Cerebellar nuclear complex (tissue), 1 donor: Measurements from ENCODE around the gene EIF4E2.
"Not testable (repeated sequence)": the region's sequence is repeated elsewhere in the genome, so short reads cannot be mapped to it uniquely, and the experiment has no call there.

Source experiments
- DNase-seq, 2 experiments: peaks; one replicate each; lab custom pipeline; 2025; lab: John Stamatoyannopoulos, UW

EIF4E2 gene

DNA sequence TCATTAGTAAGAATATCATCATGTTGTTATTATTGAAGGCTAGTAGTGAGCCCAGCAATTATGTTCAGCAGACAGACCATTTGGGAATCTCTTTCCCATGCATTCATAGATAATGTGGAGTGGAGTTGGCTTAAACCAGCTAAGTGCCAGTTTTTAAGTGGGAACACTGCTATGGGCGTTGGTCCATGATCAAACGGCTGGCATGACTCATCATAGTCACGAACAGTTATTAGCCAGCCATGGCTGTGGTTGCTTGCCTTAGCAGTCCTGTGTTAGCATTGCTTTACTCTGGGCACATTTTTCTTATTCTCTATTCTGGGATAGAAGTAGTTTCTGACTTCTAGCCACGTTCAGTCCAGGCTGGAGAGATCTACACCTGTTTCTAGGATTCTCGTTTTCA, 17.7 kb downstream of the EIF4E2 start:
- no peak for DNase-seq

DNA sequence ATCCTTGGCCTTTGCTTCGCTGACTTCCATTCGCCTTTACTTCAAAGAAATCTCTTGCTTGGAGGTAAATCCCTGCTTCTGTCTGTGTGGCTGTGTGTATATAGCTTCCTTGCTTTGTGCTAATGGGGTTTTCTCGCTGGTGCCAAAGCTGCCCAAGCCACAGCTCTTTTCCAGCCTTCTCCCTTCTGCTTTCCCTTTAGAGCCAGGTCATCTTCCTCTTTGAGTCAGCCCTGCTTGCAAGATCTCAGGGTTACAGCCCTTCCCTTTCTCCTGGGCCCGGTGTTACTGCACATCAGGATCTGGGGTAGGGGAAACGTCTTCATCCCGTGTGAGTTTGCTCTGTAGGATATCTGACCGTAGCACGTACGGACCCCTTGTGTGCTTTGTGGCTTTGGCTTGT, 19.1 kb downstream of the EIF4E2 start:
- no peak for DNase-seq

DNA sequence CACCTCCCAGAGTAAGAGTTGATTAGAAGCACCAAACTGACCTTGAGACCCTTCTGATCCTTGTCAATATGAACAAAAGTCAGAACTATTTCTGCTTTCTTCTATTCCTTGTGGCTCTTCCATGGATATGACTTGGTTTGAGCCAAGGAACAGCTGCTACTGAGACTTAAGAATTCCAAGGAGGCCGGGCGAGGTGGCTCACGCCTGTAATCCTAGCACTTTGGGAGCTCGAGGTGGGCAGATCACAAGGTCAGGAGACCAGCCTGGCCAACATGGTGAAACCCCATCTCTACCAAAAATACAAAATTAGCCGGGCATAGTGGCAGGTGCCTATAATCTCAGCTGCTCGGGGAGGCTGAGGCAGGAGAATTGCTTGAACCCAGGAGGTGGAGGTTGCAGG, 20.0 kb downstream of the EIF4E2 start:
- not testable (repeated sequence) for DNase-seq

DNA sequence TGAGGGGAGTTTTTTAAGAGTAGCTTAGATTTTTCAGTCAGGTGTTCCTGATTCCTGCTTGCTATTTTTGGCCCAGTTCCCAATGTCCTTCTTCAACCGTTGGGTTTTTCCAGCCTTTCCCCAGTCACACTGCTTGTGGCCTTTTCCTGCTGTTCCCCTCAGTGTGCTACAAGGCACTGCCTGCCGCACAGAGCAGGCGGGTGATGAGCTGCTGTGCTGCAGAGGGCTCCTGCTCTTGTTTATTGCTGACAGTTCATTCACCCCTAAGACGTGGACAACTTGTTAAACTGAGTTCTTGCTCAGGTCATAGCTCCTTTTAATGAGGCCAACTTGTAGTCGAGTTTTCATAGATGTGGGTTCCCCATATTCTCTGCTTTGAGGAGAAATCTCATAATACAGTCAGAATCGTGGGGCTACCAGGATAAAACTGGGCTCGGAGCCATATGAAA, 20.6 kb downstream of the EIF4E2 start:
- DNase-seq = no peak

DNA sequence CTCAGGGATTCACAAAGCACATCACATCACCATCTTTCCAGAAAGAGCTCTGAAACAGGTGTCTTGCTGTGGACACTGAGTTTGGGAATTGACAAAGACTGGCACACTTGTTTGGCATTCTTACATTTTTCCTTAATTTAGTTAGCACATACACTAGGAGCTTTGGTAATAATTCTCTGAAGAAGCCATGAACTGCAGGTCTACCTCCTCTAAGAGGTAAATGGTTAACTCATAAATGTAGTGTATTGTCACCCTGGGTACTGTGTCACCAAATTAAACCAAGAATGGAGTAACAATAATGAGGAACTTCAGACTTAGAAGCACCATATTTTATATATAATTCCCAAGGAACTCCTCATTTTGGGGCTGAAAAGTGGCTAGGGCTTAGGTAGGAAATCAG, 22.6 kb downstream of the EIF4E2 start:
- DNase-seq = no peak

DNA sequence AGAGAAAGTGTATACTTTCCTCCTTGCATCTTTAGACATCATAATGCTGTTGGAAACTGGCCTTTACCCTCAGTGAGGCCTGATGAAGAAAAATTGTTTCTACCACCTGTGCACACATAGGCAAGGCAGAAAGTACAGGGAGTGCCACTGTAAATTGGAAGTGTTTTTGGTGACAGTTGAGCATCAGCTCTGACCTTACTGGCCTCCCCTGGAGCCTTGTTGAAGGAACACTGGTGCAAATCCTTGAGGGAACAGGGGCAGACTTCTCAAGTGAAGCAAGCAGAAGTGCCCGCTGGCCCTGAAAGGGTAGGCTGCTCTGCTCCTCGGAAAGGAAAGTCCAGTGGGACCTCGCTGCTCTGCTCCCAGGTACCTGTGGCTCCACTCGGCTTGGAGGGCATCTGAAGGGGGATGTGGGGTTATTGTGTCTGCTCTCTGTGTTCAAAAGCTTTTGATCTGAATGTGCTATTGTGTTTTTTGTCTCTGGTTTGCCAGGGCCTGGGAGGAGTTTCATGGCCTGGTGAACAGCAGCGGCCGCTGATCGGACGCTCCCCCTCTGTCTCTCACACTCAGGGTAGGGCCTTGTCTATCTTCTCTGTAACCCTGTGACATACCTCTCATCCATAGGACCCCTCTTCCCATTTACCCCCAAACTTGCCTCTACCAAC, 23.4 kb downstream of the EIF4E2 start:
- no peak for DNase-seq

DNA sequence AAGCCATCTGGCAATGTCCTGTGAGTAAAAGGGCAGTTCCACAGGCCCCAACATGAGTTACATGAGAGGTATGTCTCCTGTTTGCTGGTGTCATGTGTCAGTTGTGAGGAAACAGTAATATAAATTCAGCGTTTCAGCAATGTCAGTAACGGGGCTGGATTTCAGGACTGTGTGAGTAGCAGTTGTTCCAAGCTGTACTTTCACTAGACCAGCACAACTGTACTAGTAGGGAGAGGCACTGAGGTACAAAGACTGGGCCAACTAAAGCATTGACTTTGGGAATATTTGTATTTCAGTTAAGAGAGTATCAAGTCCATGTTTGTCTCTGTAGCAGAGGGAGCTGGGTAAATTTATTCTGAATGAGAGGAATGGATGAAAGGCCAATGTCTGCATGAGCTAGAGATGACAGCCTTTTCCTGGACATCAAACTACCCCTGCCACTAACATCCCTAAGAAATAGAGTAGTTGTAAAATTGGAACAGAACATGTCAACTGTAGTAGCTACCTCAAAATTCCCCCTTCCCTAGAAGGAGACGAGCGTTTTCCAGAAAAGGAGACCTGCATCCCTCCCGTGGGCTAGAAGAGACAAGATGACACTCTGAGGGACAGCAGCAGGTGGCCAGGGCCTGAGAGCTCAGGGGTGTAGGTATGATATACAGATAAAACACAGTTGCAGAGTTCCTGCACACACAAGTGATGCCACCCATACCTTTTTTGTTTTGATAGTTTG, 24.4 kb downstream of the EIF4E2 start:
- DNase-seq = no peak

DNA sequence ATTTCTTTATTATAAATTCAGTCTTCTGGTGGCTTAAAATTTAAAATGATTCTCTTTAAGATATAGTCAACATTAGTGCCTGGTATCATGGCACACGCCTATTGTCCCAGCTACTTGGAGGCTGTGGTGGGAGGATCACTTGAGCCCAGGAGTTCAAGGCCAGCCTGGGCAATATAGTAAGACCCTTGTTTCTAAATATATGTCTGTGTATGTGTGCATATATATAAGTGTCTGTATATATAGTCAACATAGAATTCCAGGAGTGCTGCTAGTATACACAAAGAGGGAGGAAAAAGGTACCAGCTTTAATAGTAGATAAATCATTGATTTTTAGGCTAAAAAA, 24.9 kb downstream of the EIF4E2 start:
- no peak for DNase-seq

DNA sequence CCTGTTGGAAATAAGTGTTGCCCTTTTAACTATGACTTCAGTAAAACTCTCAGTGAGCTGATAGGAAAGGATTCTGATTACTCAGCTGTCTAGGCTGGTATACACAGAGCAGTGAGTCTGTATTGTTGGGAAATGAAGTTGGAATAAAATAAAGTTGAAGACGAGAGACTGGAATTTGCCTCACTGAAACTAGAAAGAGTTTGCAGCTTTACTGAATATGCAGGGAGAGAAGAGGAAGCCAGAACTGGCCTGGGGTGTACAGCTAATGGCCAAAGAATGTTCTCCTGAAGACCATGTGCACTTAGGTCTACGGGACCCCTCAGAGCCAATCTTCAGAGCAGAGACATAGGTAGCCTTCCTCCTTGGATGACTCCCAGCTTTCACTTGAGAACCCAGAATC, 26.5 kb downstream of the EIF4E2 start:
- DNase-seq = no peak

DNA sequence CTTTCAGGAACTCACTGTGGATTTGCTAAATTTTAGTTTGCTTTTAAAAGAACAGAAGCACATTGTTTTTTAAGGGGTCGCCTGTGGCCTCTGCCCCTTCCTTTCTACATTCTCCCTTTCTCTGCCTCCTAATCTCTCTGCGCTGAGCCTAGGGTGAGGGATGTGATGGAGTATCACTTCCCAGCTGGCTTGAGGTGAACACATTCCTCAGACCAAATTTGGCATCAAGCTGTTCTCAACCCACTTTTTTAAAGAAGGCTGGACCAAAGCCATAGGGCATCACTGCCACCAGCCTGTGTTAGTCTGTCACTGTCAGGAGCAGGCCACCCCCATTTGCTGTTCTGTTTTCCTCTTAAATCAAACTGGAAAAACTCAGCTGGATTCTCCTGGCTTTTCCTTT, 27.4 kb downstream of the EIF4E2 start:
- no peak for DNase-seq

DNA sequence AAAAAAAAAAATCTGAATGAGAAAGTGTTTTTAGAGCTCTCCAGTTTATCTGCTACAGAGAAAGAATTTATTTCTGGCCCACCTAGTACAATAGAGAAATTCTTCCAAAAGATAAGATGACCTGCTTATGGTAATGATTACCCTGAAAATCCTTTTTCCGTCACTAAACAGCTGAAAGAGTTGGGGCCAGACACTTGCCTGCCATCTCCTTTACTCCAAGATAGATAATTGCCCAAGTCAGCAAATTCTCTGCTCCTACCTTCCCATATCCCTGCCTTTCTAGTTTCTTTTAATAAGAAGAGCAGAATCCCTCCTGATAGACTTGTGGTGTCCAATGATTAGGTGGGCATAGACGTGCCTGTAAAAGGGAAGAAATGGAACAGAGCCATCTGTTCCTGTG, 28.1 kb downstream of the EIF4E2 start:
- DNase-seq = no peak

DNA sequence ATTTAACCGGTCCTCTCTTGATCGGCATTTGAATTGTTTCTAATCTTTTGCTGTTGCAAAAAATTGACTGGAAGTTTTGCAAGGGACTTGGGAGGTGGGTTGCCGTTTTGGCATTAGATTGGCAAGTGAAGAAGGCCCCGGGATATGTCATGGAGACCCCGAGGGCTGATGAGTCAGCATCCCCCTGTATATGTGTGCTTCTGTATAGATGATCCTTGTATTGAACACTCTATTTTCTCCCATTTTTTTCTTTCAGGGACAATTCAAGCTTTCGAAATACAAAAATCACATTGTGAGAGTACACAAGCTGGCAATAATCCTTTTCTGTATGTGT, 30.1 kb downstream of the EIF4E2 start:
- DNase-seq = no peak

DNA sequence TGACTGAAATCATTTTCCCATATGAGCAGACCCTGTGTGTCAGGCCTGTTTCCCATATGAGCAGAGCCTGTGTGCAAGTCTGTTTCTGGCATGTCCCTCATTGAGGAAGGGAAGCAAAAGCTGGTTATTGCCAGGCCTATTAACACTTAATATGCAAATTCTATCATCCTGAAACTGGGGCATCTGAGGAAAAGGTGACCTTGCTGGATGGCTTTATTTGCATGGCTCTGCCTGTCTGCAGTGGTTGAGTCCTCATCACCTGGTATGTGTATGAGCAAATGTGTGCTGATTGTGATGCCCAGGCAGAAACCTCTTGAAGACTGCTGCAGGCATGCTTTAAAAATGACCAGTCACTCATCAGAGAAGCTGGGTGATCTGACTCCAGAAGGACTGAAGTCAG, 31.2 kb downstream of the EIF4E2 start:
- DNase-seq = no peak

DNA sequence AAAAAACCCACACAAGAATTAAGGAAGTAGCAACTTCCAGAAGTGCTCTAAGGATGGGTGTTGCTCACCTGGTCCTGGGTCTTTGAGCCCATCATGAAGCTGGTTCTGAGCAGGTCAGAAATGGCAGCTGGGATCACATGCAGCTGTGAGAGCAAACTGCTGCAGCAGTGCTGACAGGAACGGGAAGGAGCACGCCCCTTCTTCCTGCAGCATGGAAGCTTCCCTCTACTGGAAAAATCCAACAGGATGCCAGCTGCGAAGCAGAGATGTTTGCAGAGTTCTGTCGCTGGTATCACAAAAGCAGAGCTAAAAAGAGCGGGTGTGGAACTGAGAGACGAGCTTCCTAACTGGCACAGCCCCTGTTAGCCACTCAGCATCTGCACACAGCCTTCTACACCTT, 33.7 kb downstream of the EIF4E2 start:
- DNase-seq = no peak

DNA sequence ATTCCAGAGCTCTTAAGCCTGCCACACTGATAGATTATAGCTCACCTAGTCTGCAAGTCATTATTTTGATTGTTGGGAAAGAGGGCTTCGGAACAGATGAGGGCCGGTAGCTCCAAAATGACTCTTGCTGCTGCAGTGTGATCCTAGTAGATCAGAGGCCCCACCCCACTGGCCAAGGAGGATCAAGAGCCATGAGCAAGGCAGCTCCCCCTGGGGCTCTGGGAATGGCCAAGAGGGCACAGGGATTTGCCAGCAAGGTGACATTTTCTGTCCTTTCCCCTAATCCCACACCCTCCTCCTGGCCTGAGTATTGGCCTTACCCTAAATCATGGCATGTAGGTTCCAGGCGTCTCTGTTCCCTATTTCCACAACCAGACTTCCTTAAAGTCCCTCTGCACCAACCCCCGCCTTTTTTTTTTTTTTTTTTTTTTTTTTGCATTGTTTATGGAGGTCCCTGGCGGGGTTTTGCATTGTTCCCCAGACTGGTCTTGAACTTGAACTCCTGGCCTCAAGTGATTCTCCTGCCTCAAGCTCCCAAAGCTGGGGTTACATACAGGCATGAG, 36.5 kb downstream of the EIF4E2 start:
- DNase-seq = no peak

DNA sequence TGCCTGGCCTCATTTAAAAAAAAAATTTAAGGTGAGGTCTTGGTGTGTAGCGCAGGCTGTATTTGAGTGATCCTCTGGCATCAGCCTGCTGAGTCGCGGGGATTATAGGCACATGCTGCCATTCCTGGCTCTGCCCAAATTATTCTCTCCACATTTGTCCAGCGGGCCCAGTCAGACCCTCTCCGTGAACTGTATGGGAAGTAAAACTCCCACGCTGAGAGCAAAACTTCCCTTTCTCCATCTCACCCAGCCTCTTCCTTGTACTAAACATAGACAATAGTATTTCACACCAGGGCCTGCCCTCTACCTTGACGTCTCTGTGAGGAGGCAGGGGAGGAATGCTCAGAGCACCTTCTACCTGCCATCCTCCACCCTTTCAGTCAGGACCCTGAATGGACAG, 37.0 kb downstream of the EIF4E2 start:
- no peak for DNase-seq

DNA sequence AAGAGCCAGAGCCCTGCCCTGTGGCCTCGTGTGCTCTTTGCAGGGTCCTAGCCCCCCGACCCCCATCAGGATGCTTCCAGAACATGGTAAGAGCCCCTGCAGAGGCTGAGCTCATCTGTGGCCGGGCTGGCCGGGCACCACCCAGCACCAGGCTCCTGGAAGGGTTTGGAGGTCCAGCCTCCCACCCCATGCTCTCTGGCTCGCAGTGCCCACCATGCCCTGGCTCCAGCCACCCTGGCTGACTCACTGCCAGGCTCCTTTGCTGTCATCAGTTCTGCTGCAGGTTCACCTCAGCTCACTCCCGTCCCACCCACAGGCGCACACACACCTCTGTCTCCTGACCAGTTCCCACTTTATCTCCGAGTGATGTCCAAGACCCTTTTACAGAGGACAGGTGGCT, 37.5 kb downstream of the EIF4E2 start:
- no peak for DNase-seq

DNA sequence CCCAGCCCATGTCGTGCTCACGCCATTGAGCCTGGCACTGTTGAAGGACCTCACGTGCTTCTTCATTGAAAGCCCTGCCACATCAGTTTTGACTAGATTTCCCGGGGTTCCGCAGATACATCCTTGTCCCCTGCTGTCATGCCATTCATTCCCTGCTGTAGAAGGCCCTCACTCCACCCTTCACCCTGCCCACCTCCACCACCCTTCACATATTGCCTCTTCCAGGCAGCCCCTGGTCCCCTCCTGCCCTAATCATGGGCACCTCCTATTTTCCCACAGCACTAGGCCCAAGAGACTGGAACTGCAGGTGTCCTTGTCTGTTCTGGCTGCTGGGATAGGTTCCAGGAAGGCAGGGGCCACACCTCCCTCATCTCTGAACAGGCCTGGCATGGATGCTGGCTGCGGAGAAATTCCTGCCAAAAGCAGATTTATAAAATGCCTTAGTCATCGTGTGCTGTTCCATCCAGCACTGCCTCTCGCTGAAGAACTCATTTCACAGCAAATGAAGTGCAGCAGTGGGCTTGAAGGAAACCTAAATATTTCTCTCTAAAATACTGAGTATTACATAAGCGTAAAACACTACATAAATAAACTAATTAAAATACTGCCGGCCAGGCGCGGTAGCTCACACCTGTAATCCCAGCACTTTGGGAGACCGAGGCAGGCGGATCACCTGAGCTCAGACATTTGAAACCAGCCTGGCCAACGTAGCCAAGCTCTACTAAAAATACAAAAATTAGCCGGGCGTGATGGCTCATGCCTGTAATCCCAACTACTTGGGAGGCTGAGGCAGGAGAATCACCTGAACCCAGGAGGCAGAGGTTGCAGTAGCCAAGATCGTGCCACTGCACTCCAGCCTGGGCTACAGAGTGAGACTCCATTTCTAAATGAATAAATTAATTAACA, 38.4 kb downstream of the EIF4E2 start:
- no peak for DNase-seq

DNA sequence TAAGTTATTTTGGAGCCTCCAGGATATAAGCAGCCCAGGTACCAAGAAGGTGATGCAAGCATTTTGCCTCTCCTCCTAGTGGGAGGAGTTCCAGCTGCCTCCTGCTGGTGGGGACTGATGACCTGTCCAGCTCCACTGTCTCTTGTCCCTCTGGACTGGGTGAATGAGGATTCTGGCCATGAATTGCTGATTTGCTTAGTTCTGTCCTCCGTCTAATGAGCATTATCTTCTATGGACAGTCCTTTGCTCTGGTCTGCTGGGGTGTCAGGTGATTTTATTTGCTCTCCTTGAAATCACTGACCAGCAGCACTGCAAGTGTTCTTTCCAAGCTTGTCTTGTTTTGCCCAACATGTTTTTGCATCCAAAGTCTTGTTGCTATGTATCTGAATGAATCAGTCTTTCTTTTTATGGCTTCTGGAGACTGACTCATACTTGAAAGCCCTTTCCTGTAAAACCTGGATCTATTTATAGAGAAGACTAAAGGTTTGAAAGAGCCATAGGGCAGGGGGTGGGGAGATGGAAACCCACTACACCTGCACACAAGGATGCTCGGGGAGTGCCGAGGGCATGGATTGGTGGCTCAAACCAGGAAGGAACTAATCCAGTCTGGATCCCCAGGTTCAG, 42.4 kb downstream of the EIF4E2 start:
- DNase-seq = no peak

DNA sequence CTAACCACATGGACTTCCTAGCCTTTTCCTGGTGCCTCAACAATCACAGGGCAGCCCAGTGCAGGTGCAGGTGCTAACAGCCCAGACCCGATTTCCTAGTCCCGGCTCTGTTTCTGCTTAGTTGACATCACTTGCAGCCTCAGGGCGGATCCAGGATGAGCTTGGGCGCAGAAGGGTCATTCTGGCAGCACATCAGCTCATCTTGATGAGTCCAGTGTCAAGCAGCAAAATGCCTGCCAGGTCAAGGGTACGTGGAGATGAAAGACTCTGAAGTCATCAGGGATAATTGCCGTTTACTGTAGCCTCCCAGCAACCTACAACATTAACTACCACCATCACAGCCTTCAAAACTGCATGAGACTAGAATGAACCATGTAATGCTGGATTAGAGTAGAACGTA, 43.5 kb downstream of the EIF4E2 start:
- DNase-seq = no peak

DNA sequence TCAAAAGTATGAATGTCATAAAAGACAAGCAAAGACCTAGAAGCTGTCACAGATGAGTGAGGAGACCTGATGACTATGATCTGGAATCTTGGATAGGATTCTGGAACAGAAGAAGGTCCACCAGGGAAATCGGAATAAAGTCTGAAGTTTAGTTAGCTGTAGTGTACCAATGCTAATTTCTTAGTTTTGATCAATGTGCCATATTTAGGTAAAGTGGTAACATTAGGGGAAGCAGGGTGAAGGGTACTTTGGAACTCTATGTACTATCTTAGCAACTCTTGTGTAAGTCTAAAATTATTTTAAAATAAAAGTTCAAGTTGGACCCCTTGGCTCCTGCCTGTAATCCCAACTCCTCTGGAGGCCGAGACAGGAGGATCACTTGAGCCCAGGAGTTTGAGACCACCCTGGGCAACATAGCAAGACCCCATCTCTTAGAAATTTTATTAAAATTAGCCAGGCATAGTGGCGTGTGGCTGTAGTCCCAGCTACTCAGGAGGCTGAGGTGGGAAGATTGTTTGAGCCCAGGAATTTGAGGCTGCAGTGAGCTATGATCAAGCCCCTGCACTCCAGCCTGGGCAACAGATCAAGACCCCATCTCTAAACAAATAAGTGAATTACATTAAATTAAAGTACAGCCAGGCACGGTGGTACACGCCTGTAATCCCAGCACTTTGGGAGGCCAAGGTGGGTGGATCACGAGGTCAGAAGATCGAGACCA, 47.0 kb downstream of the EIF4E2 start:
- DNase-seq = no peak

DNA sequence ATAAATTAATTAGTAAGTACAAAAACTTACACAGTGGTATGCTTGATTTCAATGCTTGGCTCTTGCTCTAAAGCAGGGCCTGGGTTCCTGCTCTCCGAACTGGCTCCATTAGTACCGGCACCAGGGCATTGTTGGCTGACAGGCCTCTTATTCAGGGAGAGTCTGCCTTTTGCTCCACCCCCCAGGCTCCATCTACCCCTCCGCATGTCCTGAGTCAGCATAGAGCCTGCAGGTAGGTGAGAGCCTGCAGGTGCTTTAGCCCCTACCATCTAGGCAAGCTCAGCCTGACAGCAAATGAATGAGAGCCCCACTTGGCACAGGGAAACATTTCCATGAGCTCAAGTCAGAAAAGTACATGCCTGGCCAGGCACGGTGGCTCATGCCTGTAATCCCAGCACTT, 47.8 kb downstream of the EIF4E2 start:
- no peak for DNase-seq
